ENCODE data around the gene ANKRD53.
"Not testable (repeated sequence)": the region's sequence is repeated elsewhere in the genome, so short reads cannot be mapped to it uniquely, and the experiment has no call there.

The ANKRD53 gene

GRCh38 chr2:71006955-71007799 is 28.7 kb downstream of the ANKRD53 start:
- Histone ChIP-seq H3K9ac (ENCODE audit: low read length) (no peak overlapping the region), H3K4me2 (ENCODE audit: low read length) (no peak overlapping the region), H2AFZ (ENCODE audit: low read depth, low read length) (no peak overlapping the region), H3K4me3 (ENCODE audit: low read length) (no peak overlapping the region), H3K27ac (ENCODE audit: low read length) (no peak overlapping the region), H3K27me3 (ENCODE audit: low read depth, low read length) (no peaks in the 10 kb centered on the region), H4K20me1 (ENCODE audit: insufficient read depth, low read length) (no peaks in the 10 kb centered on the region), H3K79me2 (ENCODE audit: low read length) (no peaks in the 10 kb centered on the region), H3K9me3 (ENCODE audit: insufficient read depth, low read length) (no peaks in the 10 kb centered on the region), H3K4me1 (ENCODE audit: low read length) (no peaks in the 10 kb centered on the region), H3K36me3 (replicated peaks; ENCODE audit: low read depth, low read length) (no peaks in the 10 kb centered on the region)
- TF ChIP-seq CTCF (IDR thresholded peaks at IDR 0.05; ENCODE audit: low read depth, low read length) (no peak), EZH2phosphoT487 (IDR thresholded peaks at IDR 0.05; ENCODE audit: low read depth) (no peak)

GRCh38 chr2:71008342-71008741 is 29.9 kb downstream of the ANKRD53 start:
- Histone ChIP-seq H3K9me3 (ENCODE audit: insufficient read depth, low read length) (no peaks in the 10 kb centered on the region), H3K4me2 (ENCODE audit: low read length) (no peak overlapping the region), H3K27ac (ENCODE audit: low read length) (no peak overlapping the region), H3K27me3 (ENCODE audit: low read depth, low read length) (no peaks in the 10 kb centered on the region), H4K20me1 (ENCODE audit: insufficient read depth, low read length) (no peaks in the 10 kb centered on the region), H2AFZ (ENCODE audit: low read depth, low read length) (no peak overlapping the region), H3K36me3 (replicated peaks; ENCODE audit: low read depth, low read length) (no peaks in the 10 kb centered on the region), H3K4me1 (ENCODE audit: low read length) (no peaks in the 10 kb centered on the region), H3K9ac (ENCODE audit: low read length) (no peak overlapping the region), H3K79me2 (ENCODE audit: low read length) (no peaks in the 10 kb centered on the region), H3K4me3 (ENCODE audit: low read length) (no peak overlapping the region)
- TF ChIP-seq CTCF (IDR thresholded peaks at IDR 0.05; ENCODE audit: low read depth, low read length) = no peak
- TF ChIP-seq EZH2phosphoT487 (IDR thresholded peaks at IDR 0.05; ENCODE audit: low read depth) = no peak

GRCh38 chr2:71011786-71012185 is 33.4 kb downstream of the ANKRD53 start:
- not testable (repeated sequence) for H3K36me3 ChIP-seq (replicated peaks; ENCODE audit: low read depth, low read length); H3K9ac ChIP-seq (ENCODE audit: low read length); H3K27ac ChIP-seq (ENCODE audit: low read length); H3K4me3 ChIP-seq (ENCODE audit: low read length); H3K79me2 ChIP-seq (ENCODE audit: low read length); H2AFZ ChIP-seq (ENCODE audit: low read depth, low read length); H3K27me3 ChIP-seq (ENCODE audit: low read depth, low read length); H3K9me3 ChIP-seq (ENCODE audit: insufficient read depth, low read length); H3K4me1 ChIP-seq (ENCODE audit: low read length); H3K4me2 ChIP-seq (ENCODE audit: low read length); H4K20me1 ChIP-seq (ENCODE audit: insufficient read depth, low read length)

GRCh38 chr2:71018625-71019024 is 40.2 kb downstream of the ANKRD53 start:
- TF ChIP-seq CTCF (IDR thresholded peaks at IDR 0.05; ENCODE audit: low read depth, low read length) = no peak
- no peak for TF ChIP-seq EZH2phosphoT487 (IDR thresholded peaks at IDR 0.05; ENCODE audit: low read depth)
- Histone ChIP-seq H3K9ac (ENCODE audit: low read length) (no peak overlapping the region), H3K4me1 (ENCODE audit: low read length) (peaks cover 4% of the 10 kb centered on the region; the same call in 1 of the 2 replicates)

GRCh38 chr2:71019989-71020388 is 41.6 kb downstream of the ANKRD53 start:
- not testable (repeated sequence) for H3K9me3 ChIP-seq (ENCODE audit: insufficient read depth, low read length); H3K79me2 ChIP-seq (ENCODE audit: low read length); H2AFZ ChIP-seq (ENCODE audit: low read depth, low read length); H3K4me2 ChIP-seq (ENCODE audit: low read length); H3K36me3 ChIP-seq (replicated peaks; ENCODE audit: low read depth, low read length); H3K27ac ChIP-seq (ENCODE audit: low read length); H3K4me3 ChIP-seq (ENCODE audit: low read length); H3K4me1 ChIP-seq (ENCODE audit: low read length); H3K9ac ChIP-seq (ENCODE audit: low read length); H3K27me3 ChIP-seq (ENCODE audit: low read depth, low read length); H4K20me1 ChIP-seq (ENCODE audit: insufficient read depth, low read length)

More at GRCh38 chr2:71018625-71019024, 40.2 kb downstream of the ANKRD53 start:
- Histone ChIP-seq H3K4me2 (ENCODE audit: low read length) (no peak overlapping the region), H3K4me3 (ENCODE audit: low read length) (no peak overlapping the region), H3K27ac (ENCODE audit: low read length) (no peak overlapping the region), H4K20me1 (ENCODE audit: insufficient read depth, low read length) (no peaks in the 10 kb centered on the region), H3K9me3 (ENCODE audit: insufficient read depth, low read length) (no peaks in the 10 kb centered on the region), H2AFZ (ENCODE audit: low read depth, low read length) (no peak overlapping the region), H3K27me3 (ENCODE audit: low read depth, low read length) (no peaks in the 10 kb centered on the region), H3K36me3 (replicated peaks; ENCODE audit: low read depth, low read length) (no peaks in the 10 kb centered on the region), H3K79me2 (ENCODE audit: low read length) (no peaks in the 10 kb centered on the region)

GRCh38 chr2:71021394-71021793 is 43.0 kb downstream of the ANKRD53 start:
- H3K9ac ChIP-seq (ENCODE audit: low read length); H3K9me3 ChIP-seq (ENCODE audit: insufficient read depth, low read length): not testable (repeated sequence)

More at GRCh38 chr2:71021394-71021793, 43.0 kb downstream of the ANKRD53 start:
- H3K36me3 ChIP-seq (replicated peaks; ENCODE audit: low read depth, low read length); H3K79me2 ChIP-seq (ENCODE audit: low read length); H2AFZ ChIP-seq (ENCODE audit: low read depth, low read length); H3K27me3 ChIP-seq (ENCODE audit: low read depth, low read length); H3K4me3 ChIP-seq (ENCODE audit: low read length); H3K27ac ChIP-seq (ENCODE audit: low read length); H3K4me1 ChIP-seq (ENCODE audit: low read length); H3K4me2 ChIP-seq (ENCODE audit: low read length); H4K20me1 ChIP-seq (ENCODE audit: insufficient read depth, low read length): not testable (repeated sequence)
